Caco-2 (cell line): Measurements from ENCODE around the gene GRK5. TPM values are rescaled to one million over a fixed set of nuclear protein-coding genes. Genes with fewer than 3 reads are reported as not detected.
A peak's percentile ranks its signal among the peaks of the same experiment; 100 is the strongest.

Experiments
- BruUV-seq: library from RNA; stranded (reverse); fragments of 400-500 nt; replicated peaks from 2 replicates; lab custom pipeline; 2021; lab: Mats Ljungman, UMichigan
- CTCF ChIA-PET: fragments of 300-600 bp; sonication (Branson Sonifier 250); formaldehyde crosslinking; loops from one replicate; lab custom pipeline; 2022; ENCODE audit warnings: antibody characterized with exemption; lab: Charles Lee
- POLR2A ChIA-PET: fragments of 300-600 bp; sonication (Branson Sonifier 250); formaldehyde crosslinking; loops from one replicate; lab custom pipeline; 2022; ENCODE audit warnings: antibody characterized with exemption; lab: Charles Lee
- DNase-seq, 2 experiments: peaks; one replicate each; pipeline versions ENCODE4 v3.0.0 to v3.0.0-alpha.2; 2020 to 2022
- H3K27me3 ChIP-seq: replicated peaks from 2 replicates; pipeline ENCODE4 v1.6.0; 2011; ENCODE audit warnings: low read length; ENCODE audit not compliant: control insufficient read depth, insufficient read depth
- H3K36me3 ChIP-seq: 2 replicates; pipeline ENCODE4 v1.5.1; 2011; ENCODE audit warnings: low read length; ENCODE audit not compliant: control insufficient read depth, insufficient read depth
- H3K4me1 ChIP-seq: fragments of 250-450 bp; sonication (Bioruptor Pico); 2 replicates; pipeline ENCODE4 v1.5.1; 2020; ENCODE audit warnings: mild to moderate bottlenecking
- H3K4me3 ChIP-seq: 2 replicates; pipeline ENCODE4 v1.5.1; 2011; ENCODE audit warnings: low read depth, mild to moderate bottlenecking, control low read depth, low read length
- H3K9me3 ChIP-seq: fragments of 250-450 bp; sonication (Bioruptor Pico); 2 replicates; pipeline ENCODE4 v1.5.1; 2020; ENCODE audit warnings: mild to moderate bottlenecking, moderate library complexity
- H3K27ac Mint-ChIP-seq: one replicate; pipeline ENCODE4 v1.8.0; 2022; ENCODE audit warnings: mixed read lengths; ENCODE audit not compliant: unreplicated experiment
- H3K27me3 Mint-ChIP-seq: one replicate; pipeline ENCODE4 v1.8.0; 2022; ENCODE audit warnings: mixed read lengths; ENCODE audit not compliant: insufficient read depth, unreplicated experiment
- H3K36me3 Mint-ChIP-seq: one replicate; pipeline ENCODE4 v1.8.0; 2022; ENCODE audit warnings: mild to moderate bottlenecking, mixed read lengths; ENCODE audit not compliant: insufficient read depth, unreplicated experiment
- H3K4me1 Mint-ChIP-seq: one replicate; pipeline ENCODE4 v1.8.0; 2022; ENCODE audit warnings: low read depth, mixed read lengths; ENCODE audit not compliant: unreplicated experiment
- H3K4me3 Mint-ChIP-seq: one replicate; pipeline ENCODE4 v1.8.0; 2022; ENCODE audit warnings: mild to moderate bottlenecking, moderate library complexity, mixed read lengths; ENCODE audit not compliant: unreplicated experiment
- H3K9me3 Mint-ChIP-seq: one replicate; pipeline ENCODE4 v1.8.0; 2022; ENCODE audit warnings: mixed read lengths; ENCODE audit not compliant: unreplicated experiment
- CTCF ChIP-seq, 2 experiments: fragments of 200-600 bp in 1 of 2; IDR thresholded peaks; 1 replicate in 1 of 2; 2 replicates in 1 of 2; pipeline versions ENCODE4 v1.5.1 to v1.8.0; 2011 to 2022; ENCODE audit warnings: antibody characterized with exemption in 1 of 2, control low read depth in 1 of 2, inconsistent platforms in 1 of 2, low read depth in 1 of 2, low read length in 1 of 2, mild to moderate bottlenecking in 1 of 2, moderate library complexity in 1 of 2; ENCODE audit not compliant: insufficient read depth in 1 of 2, severe bottlenecking in 1 of 2, unreplicated experiment in 1 of 2
- intact Hi-C: fragments of 100-400 bp; cut with micrococcal nuclease; formaldehyde crosslinking; loops from one replicate; pipeline ENCODE4 v1.10.0; 2022; ENCODE audit not compliant: unreplicated experiment
- total RNA-seq: library from RNA; stranded (reverse); gene quantifications from 2 replicates; pipeline ENCODE4 v1.2.3, GENCODE V29; 2022

Gene GRK5
- total RNA-seq, 1 experiment from 2014 or later, result 7.7 TPM

- H3K4me3 Mint-ChIP-seq, result no peak overlapping the region
- TF ChIP-seq CTCF (IDR thresholded peaks at IDR 0.05; ENCODE audit: insufficient read depth in 1 of 2, low read depth in 1 of 2, low read length in 1 of 2, severe bottlenecking in 1 of 2, unreplicated experiment in 1 of 2), result no peak
- H3K27me3 ChIP-seq, result no peaks in the 10 kb centered on the region
- no peaks in the 10 kb centered on the region for H3K36me3 Mint-ChIP-seq
- no peaks in the 10 kb centered on the region for H3K9me3 Mint-ChIP-seq
- CTCF ChIA-PET, result interaction anchor here (0.5 to 1.3 kb wide), 6 partner anchors 12 to 443 kb away, joined by 3 to 11 read pairs (median 4); no protein-coding TSS in a partner anchor
- H3K27me3 Mint-ChIP-seq, result no peaks in the 10 kb centered on the region
- peak in 1 of 2 experiments; percentile 26 for DNase-seq
- POLR2A ChIA-PET, result no interaction called here
- peak overlapping the region; percentile 52 for H3K27ac Mint-ChIP-seq
- no peak overlapping the region for H3K4me3 ChIP-seq
- H3K4me1 Mint-ChIP-seq, result peaks cover 31% of the 10 kb centered on the region
- intact Hi-C loops, result no loop called here
- no TSS peak for BruUV-seq
- no peaks in the 10 kb centered on the region for H3K9me3 ChIP-seq
- peaks cover 30% of the 10 kb centered on the region for H3K4me1 ChIP-seq
- no peaks in the 10 kb centered on the region for H3K36me3 ChIP-seq
These were observed 116.0 kb downstream of the GRK5 start for GRCh38 chr10:119323085-119324016.

- H3K27ac Mint-ChIP-seq, result peak overlapping the region; percentile 50
- intact Hi-C loops, result no loop called here
- no peaks in the 10 kb centered on the region for H3K9me3 Mint-ChIP-seq
- Histone ChIP-seq H3K27me3 (no peaks in the 10 kb centered on the region), H3K9me3 (no peaks in the 10 kb centered on the region), H3K4me1 (peaks cover 20% of the 10 kb centered on the region), H3K36me3 (no peaks in the 10 kb centered on the region), H3K4me3 (no peak overlapping the region)
- ChIA-PET POLR2A (no interaction called here), CTCF (no interaction called here)
- H3K27me3 Mint-ChIP-seq, result no peaks in the 10 kb centered on the region
- no TSS peak for BruUV-seq
- no peak for TF ChIP-seq CTCF (IDR thresholded peaks at IDR 0.05; ENCODE audit: insufficient read depth in 1 of 2, low read depth in 1 of 2, low read length in 1 of 2, severe bottlenecking in 1 of 2, unreplicated experiment in 1 of 2)
- H3K4me3 Mint-ChIP-seq, result no peak overlapping the region
- peaks cover 18% of the 10 kb centered on the region for H3K4me1 Mint-ChIP-seq
- no peak for DNase-seq
- H3K36me3 Mint-ChIP-seq, result no peaks in the 10 kb centered on the region
These were observed 117.8 kb downstream of the GRK5 start for GRCh38 chr10:119325131-119325530.

GRCh38 chr10:119326167-119326566 lies 118.8 kb downstream of the GRK5 start:
- ChIA-PET POLR2A (no interaction called here), CTCF (no interaction called here)
- peaks cover 12% of the 10 kb centered on the region for H3K4me1 Mint-ChIP-seq
- no peak for TF ChIP-seq CTCF (IDR thresholded peaks at IDR 0.05; ENCODE audit: insufficient read depth in 1 of 2, low read depth in 1 of 2, low read length in 1 of 2, severe bottlenecking in 1 of 2, unreplicated experiment in 1 of 2)
- H3K4me3 Mint-ChIP-seq, result no peak overlapping the region
- BruUV-seq, result no TSS peak
- H3K27me3 ChIP-seq, result no peaks in the 10 kb centered on the region
- intact Hi-C loops, result no loop called here
- peaks cover 23% of the 10 kb centered on the region for H3K4me1 ChIP-seq
- no peak for DNase-seq
- H3K9me3 ChIP-seq, result no peaks in the 10 kb centered on the region
- no peaks in the 10 kb centered on the region for H3K27me3 Mint-ChIP-seq
- H3K4me3 ChIP-seq, result no peak overlapping the region
- no peaks in the 10 kb centered on the region for H3K9me3 Mint-ChIP-seq
- no peak overlapping the region for H3K27ac Mint-ChIP-seq
- H3K36me3 ChIP-seq, result no peaks in the 10 kb centered on the region
- no peaks in the 10 kb centered on the region for H3K36me3 Mint-ChIP-seq
